Smooth muscle cell (in vitro differentiated cells): ENCODE data around the gene WDR18. TPM values are rescaled to one million over a fixed set of nuclear protein-coding genes. Genes with fewer than 3 reads are reported as not detected.

Experiments
- DNase-seq: peaks from one replicate; lab custom pipeline; 2025; ENCODE audit not compliant: unreplicated experiment; lab: John Stamatoyannopoulos, UW
- H2AFZ ChIP-seq: fragments of 200-600 bp; sonication (generic); 2 replicates; pipeline ENCODE4 v1.6.0; 2016; ENCODE audit warnings: antibody characterized with exemption, low read depth, mild to moderate bottlenecking
- H3F3A ChIP-seq: fragments of 200-600 bp; sonication (generic); 2 replicates; pipeline ENCODE4 v1.6.0; 2017; ENCODE audit warnings: antibody characterized with exemption, low read depth
- H3K27ac ChIP-seq: fragments of 200-600 bp; sonication (generic); 2 replicates; pipeline ENCODE4 v1.5.1; 2016; ENCODE audit warnings: low read depth, mild to moderate bottlenecking
- H3K27me3 ChIP-seq: fragments of 200-600 bp; sonication (generic); 2 replicates; pipeline ENCODE4 v1.6.1; 2016; ENCODE audit warnings: low read depth, mild to moderate bottlenecking
- H3K36me3 ChIP-seq: fragments of 200-600 bp; sonication (generic); 2 replicates; pipeline ENCODE4 v1.5.1; 2016; ENCODE audit warnings: low read depth
- H3K4me1 ChIP-seq: fragments of 200-600 bp; sonication (generic); 2 replicates; pipeline ENCODE4 v1.5.1; 2016; ENCODE audit warnings: low read depth
- H3K4me2 ChIP-seq: fragments of 200-600 bp; sonication (generic); 2 replicates; pipeline ENCODE4 v1.6.0; 2016; ENCODE audit warnings: mild to moderate bottlenecking
- H3K4me3 ChIP-seq: fragments of 200-600 bp; sonication (generic); 2 replicates; pipeline ENCODE4 v1.5.1; 2016; ENCODE audit warnings: mild to moderate bottlenecking
- H3K79me2 ChIP-seq: fragments of 200-600 bp; sonication (generic); 2 replicates; pipeline ENCODE4 v1.6.0; 2016; ENCODE audit warnings: low read depth, mild to moderate bottlenecking
- H3K9ac ChIP-seq: fragments of 200-600 bp; sonication (generic); 2 replicates; pipeline ENCODE4 v1.6.0; 2016; ENCODE audit warnings: low read depth
- H3K9me3 ChIP-seq: fragments of 200-600 bp; sonication (generic); replicated peaks from 2 replicates; pipeline ENCODE4 v1.5.1; 2016; ENCODE audit warnings: low read depth
- H4K20me1 ChIP-seq: fragments of 200-600 bp; sonication (generic); 2 replicates; pipeline ENCODE4 v1.6.0; 2016; ENCODE audit warnings: low read depth
- CTCF ChIP-seq: fragments of 200-600 bp; sonication (generic); IDR thresholded peaks from 2 replicates; pipeline ENCODE4 v1.5.1; 2017; ENCODE audit warnings: borderline replicate concordance, mild to moderate bottlenecking, antibody characterized with exemption; ENCODE audit not compliant: insufficient read depth, poor library complexity, severe bottlenecking
- WGBS: methylation state at CpG from one replicate; pipeline ENCODE4 v1.1.7; 2016; ENCODE audit warnings: low lambda C conversion rate; 5-methylcytosine and 5-hydroxymethylcytosine counted together
- polyA plus RNA-seq: library from polyadenylated mRNA; unstranded; fragments of >200 nt; fragmentation: Nextera tagmentation; extraction: Ambion mirVana; gene quantifications from 2 replicates; pipeline ENCODE4 v1.2.1, GENCODE V29; 2016
- total RNA-seq: library from RNA; depleted of rRNA; stranded (reverse); fragments of >200 nt; gene quantifications from 2 replicates; pipeline ENCODE4 v1.2.3, GENCODE V29; 2014

WDR18 gene
- total and polyA plus RNA-seq, 2 experiments from 2014 or later, result 69.4 to 160 TPM

- Histone ChIP-seq H2AFZ (no peak overlapping the region), H3K4me3 (no peak overlapping the region), H4K20me1 (peaks cover 98% of the 10 kb centered on the region), H3K4me1 (no peaks in the 10 kb centered on the region), H3K9me3 (no peaks in the 10 kb centered on the region), H3K9ac (no peak overlapping the region), H3K79me2 (peaks cover 100% of the 10 kb centered on the region), H3F3A (peaks cover 3% of the 10 kb centered on the region), H3K36me3 (no peaks in the 10 kb centered on the region), H3K27me3 (no peaks in the 10 kb centered on the region), H3K27ac (no peak overlapping the region), H3K4me2 (no peak overlapping the region)
- no peak for TF ChIP-seq CTCF
- 80% methylated on average over 8 of the region's 64 CpGs for WGBS
- DNase-seq, result no peak
Observed at GRCh38 chr19:940591-941291, 43.4 kb upstream of the WDR18 start.

DNA sequence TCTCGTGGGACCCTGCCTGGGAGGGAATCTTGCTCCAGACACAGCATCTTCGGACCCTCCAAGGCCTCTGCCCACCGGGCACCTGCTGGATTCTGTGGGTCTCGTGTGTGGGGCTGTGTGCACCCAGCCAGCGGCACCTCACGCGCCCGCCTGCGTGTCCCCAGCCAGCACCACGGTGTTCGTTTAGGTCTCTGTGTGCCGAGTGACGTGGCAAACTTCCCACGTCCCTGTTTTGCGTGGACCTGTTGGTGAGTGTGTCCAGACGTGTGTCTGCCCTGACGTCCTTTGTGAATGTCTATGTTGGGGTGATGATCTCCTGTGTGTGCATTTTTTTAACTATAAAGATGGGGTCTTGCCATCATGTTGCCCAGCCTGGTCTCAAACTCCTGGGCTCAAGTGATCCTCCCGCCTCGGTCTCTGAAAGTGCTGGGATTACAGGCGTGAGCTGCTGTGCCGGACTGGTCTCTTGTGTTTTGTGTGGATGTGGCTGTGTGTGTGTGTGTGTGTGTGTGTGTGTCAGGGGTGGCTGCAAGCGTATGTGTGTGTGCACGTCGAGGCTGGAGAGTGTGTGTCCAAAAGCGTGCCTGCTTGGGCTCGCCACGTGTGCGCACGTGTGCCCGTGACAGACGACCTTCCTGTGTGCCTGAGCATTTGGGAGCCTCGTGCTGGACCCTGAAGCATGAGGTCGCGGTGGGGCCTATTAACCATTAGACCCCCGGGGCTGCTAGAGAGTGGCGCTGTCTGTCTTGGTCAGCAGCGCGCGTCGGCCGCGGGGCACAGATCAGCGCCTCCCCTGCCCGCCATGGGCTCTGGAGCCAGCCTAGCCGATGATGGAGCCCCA is 42.6 kb upstream of the WDR18 start:
- 95% methylated on average over 29 of the region's 45 CpGs for WGBS
- H3K27me3 ChIP-seq, result no peaks in the 10 kb centered on the region
- H3K4me3 ChIP-seq, result no peak overlapping the region
- H4K20me1 ChIP-seq, result peaks cover 98% of the 10 kb centered on the region
- H2AFZ ChIP-seq, result no peak overlapping the region
- no peak overlapping the region for H3K27ac ChIP-seq
- H3F3A ChIP-seq, result peaks cover 3% of the 10 kb centered on the region
- H3K79me2 ChIP-seq, result peaks cover 100% of the 10 kb centered on the region
- no peak for TF ChIP-seq CTCF
- H3K9me3 ChIP-seq, result no peaks in the 10 kb centered on the region
- no peak for DNase-seq
- no peak overlapping the region for H3K9ac ChIP-seq
- no peaks in the 10 kb centered on the region for H3K36me3 ChIP-seq
- no peaks in the 10 kb centered on the region for H3K4me1 ChIP-seq
- H3K4me2 ChIP-seq, result no peak overlapping the region

- Histone ChIP-seq H4K20me1 (peaks cover 98% of the 10 kb centered on the region), H2AFZ (no peak overlapping the region), H3K9me3 (no peaks in the 10 kb centered on the region), H3K9ac (no peak overlapping the region), H3K36me3 (no peaks in the 10 kb centered on the region), H3K4me2 (no peak overlapping the region), H3F3A (no peaks in the 10 kb centered on the region), H3K4me1 (no peaks in the 10 kb centered on the region), H3K4me3 (no peak overlapping the region), H3K79me2 (peaks cover 100% of the 10 kb centered on the region), H3K27ac (no peak overlapping the region), H3K27me3 (no peaks in the 10 kb centered on the region)
- TF ChIP-seq CTCF, result no peak
- DNase-seq, result no peak
- WGBS, result 97% methylated on average over 29 of the region's 32 CpGs
Observed at GRCh38 chr19:942133-942645, 42.0 kb upstream of the WDR18 start.
